Lower leg skin (tissue), 3 donors: ENCODE data around the gene DAP3.

ENCODE experiments used
- POLR2A ChIP-seq, 2 donors: fragments of 450-650 bp; IDR thresholded peaks; one replicate each; pipeline ENCODE4 v1.6.1; 2016 to 2017; ENCODE audit warnings: antibody characterized with exemption in 2 of 2, mild to moderate bottlenecking in 1 of 2, moderate library complexity in 1 of 2
- TF ChIP-seq, protein P1 (sequence below), 3 donors: fragments of 450-650 bp; IDR thresholded peaks; one replicate each; pipeline ENCODE4 v1.5.1; 2016; ENCODE audit warnings: antibody characterized with exemption in 3 of 3, mild to moderate bottlenecking in 3 of 3, moderate library complexity in 2 of 3

DNA sequence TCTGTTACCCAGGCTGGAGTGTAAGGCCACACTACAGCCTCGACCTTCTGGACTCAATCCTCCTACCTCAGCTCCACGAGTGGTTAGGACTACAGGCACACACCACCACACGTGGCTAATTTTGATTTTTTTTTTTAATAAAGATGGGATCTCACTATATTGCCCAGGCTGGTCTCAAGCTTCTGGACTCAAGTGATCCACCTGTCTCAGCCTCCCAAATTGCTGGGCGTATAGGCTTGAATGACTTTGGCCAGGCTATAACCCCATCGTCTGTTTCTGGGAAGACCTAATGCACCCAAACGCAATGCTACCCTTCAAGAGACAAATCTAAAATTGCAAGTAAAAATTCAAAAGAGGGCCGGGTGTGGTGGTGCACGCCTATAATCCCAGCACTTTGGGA is 52.1 kb downstream of the DAP3 start:
- TF ChIP-seq, protein P1, sequence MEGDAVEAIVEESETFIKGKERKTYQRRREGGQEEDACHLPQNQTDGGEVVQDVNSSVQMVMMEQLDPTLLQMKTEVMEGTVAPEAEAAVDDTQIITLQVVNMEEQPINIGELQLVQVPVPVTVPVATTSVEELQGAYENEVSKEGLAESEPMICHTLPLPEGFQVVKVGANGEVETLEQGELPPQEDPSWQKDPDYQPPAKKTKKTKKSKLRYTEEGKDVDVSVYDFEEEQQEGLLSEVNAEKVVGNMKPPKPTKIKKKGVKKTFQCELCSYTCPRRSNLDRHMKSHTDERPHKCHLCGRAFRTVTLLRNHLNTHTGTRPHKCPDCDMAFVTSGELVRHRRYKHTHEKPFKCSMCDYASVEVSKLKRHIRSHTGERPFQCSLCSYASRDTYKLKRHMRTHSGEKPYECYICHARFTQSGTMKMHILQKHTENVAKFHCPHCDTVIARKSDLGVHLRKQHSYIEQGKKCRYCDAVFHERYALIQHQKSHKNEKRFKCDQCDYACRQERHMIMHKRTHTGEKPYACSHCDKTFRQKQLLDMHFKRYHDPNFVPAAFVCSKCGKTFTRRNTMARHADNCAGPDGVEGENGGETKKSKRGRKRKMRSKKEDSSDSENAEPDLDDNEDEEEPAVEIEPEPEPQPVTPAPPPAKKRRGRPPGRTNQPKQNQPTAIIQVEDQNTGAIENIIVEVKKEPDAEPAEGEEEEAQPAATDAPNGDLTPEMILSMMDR (IDR thresholded peaks at IDR 0.05) = no peak
- TF ChIP-seq POLR2A (IDR thresholded peaks at IDR 0.05) = no peak
